RKO (cell line): Measurements from ENCODE around the gene TMEM47.

ENCODE experiments used
- DNase-seq: peaks from one replicate; pipeline ENCODE4 v3.0.0-alpha.2; 2016; ENCODE audit warnings: low spot score

TMEM47 gene

DNA sequence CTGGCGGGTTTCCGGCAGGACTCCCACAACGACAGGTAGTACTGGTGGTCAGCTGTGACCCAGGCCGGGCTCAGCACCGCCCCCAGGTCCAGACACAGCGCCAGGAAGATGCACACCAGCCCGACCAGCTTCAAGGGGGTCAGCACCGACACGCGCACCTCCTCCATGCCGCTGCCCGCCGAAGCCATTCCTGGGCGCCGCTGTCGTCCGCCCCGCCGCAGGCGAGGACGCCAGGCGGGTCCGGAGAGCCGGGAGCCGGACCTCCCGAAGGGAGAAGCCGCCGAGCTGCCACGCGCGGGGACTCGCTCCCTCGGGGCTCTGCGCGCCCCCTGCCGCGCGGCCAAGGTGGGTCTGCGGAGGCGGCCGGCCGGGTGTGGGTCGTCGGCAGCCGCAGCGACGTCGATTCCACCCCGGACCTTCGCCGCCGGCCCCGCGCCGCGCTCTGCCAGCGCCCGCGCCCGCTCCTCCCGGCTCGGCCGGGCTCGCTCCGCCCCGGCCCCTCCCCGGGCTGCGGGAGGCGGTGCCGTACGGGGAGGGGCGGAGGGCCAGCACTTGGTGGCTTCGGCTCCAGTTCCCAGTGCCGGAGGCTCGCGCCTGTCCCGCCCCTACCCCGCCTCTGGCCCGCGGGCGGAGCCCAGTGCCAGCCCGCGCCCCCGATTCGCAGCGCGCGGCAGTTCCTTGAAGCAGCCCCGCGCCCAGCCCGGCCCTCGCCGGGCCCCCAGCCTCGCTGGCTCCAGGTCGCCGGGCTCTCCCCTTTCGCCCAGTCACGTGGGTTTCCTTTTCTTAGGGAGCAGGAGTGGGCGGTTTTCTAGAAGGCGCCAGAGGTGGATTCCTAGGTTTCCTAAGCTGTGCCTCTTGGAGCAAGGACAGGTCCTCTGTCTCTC lies at the start of gene TMEM47:
Gene TMEM47, minus strand, starts transcription at position 444 of the 884 bp plus-strand sequence. Its CDS starts 256 bp downstream, at position 188.
- no peak for DNase-seq

DNA sequence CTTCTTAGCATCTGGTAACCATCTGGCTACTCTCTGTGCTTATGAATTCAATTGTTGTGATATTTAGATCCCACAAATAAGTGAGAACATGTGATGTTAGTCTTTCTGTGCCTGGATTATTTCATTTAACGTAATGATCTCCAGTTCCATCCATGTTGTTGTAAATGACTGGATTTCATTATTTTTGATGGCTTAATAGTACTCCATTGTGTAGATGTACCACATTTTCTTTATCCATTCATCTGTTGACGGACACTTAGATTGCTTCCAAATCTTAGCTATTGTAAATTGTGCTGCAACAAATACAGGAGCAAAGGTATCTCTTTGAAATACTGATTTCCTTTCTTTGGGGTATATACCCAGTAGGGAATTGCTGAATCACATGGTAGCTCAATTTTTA lies 30.0 kb upstream of the TMEM47 start:
- DNase-seq = no peak

DNA sequence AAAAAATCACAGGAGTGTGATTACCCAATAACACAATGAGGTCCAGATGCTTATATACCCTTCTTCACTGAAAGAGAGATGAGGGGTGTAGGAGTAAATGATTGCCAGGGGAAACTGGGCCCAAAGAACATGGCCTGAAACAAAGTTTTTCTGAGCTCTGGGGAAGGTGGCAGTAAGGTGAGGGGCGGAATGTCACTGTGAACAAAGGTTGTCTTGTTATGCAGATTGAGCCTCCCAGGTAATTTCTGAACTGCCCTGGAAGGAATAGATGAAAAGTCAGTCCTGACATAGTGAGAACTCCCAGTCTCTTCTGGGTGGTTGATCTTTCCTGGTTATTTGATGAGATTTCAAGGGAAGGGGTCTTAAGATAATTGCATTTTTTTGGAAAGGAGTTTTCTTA lies 2.5 kb upstream of the TMEM47 start:
- DNase-seq = no peak

DNA sequence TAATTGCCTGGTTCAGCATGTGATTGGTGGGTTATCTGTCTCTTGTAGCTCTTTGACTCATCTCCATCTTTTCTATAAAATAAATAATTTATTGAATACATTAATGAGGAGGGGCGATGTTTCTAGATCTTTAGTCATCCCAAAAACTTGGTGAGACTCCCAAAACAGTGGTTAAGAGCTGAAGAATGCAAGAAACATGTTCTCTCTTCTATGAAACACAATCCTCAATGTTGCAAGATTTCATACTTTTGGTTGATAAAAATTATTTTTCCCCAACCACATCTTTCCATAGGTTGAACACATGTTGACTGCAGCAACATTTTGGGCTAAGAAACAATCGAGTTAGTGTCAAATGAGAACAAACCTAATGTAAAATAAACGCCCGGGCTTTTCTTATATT lies 1.2 kb upstream of the TMEM47 start:
- DNase-seq = no peak

DNA sequence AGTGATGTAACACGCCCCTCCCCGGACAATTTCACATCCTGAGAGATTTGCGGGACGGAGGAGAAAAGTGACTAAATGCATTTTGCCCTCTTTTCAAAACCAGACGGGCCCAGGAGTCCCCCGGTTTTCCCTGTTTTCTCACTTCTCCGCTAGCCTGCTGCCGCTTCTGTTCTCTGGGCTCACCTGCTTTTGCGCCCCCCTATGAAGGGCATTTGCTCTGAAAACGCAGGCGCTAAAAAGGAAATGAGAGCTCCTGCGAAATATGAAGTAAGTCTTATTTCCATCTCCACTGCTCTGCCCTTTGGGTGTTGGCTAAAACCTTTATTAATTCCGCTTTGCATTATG lies 613 bp upstream of the TMEM47 start:
- DNase-seq = no peak

DNA sequence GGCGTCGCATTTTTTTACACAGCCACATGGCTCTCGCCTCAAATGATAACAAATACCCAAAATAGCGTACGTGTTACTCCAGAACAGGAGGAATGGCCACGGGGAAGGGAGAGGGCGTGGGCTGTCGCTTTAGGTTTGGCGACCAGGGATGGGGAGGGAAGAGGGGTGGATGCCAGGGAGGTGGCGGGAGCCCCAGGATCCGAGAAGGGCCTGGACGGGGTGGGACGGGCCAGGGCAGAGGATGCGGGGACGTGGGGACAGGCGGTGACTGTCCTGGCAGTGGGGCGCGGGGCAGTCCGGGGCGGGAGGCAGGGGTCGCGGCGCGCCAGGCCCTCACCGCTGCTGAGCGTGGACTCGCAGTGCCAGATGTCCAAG lies 631 bp downstream of the TMEM47 start:
- DNase-seq = no peak

DNA sequence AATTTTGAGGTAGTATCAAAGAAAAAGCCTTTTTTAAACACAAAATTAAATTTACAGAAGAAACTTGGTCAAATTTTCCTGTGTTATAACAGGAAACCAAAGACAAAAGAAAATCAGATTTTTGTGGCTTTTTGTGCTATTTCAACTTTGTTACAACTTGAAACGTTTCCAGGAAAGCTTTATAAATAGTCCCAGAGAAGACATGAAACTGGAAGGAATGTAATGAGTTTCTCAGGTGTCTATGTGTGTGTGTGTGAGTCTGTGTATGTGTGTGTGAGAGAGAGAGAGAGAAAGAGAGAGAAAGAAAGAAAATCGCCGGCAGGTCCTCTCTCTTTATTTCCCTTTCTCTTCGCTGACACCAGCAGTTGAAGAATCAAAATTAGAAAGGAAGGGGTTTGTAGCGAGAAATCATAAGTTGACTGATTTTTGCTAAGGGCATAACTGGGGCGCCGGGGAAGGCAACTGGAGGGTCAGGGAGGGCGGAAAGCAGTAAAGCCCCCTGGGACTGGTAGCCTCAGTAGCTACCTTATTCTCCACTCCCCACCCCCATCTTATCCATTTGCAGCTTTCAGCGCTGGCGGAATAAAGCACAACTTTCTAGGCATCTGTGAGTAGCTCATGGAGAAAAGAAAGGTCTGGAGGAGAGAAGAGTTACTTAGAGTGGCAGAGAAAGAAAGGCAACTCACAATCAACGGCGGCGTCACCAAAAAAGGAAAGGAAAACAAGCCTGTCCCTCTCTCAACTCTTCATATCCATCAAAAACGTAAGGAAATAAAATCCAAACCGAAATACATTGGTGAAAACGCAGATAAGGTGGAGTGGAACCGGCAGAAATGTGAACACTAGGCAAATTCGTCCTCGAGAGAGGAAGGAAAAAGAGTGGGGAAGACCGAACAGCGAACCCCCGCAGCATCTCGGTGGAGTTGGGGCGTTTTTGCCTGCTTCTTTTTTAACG lies 1.3 kb downstream of the TMEM47 start:
- DNase-seq = no peak

DNA sequence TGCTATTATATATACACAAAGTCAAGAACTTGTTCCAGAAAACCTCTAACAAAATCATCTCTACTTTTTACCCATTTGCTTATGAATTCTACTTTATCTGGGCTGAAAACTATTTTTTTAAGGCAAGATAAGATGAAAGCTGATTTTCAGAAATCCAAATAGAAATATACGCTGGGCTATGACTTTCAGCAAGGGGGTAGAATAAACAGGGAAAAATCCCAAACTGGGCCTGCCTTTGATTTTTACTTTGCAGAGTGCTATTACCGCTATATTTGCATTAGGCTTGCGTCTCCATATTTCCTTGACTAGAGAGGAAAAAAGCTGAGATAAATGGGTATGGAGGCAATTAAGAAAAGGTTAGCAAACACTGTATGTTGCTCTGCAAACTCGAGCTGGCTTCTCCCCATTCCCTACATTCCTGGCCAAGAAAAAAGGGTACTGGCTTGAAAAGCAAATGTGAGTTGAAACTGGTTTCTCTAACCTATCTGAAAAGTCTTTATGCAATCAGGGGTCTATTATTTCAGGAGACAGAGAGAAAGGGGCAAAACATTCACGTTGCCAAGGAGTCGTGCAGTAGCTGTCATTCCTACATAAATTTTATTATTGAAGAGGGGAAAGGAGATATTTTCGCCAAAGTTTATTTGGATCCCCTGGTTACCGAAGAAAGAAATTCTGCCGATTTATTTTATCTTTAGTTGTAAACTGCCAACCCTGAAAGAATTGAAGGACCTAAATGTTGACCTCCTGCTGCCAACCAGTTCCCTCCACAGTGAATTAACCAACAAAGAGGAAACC lies 2.2 kb downstream of the TMEM47 start:
- no peak for DNase-seq

DNA sequence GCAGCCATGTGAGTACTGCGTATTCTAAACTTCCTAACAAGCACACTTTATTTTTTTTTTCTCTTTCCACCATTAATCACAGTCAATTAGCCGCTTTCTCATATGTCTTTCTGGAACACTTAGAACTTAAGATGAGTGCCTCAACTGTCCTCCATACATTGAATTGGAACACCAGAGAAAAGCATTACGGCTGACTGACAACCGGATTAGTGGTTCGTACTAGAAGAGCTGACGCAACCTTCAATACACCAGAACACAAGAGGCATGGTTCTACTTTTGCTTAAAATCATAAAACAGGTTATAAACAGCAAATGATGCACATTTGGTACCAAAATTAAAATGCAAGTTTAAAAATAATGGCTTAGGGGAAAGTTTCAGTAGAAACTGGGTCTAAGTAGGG lies 3.3 kb downstream of the TMEM47 start:
- no peak for DNase-seq

DNA sequence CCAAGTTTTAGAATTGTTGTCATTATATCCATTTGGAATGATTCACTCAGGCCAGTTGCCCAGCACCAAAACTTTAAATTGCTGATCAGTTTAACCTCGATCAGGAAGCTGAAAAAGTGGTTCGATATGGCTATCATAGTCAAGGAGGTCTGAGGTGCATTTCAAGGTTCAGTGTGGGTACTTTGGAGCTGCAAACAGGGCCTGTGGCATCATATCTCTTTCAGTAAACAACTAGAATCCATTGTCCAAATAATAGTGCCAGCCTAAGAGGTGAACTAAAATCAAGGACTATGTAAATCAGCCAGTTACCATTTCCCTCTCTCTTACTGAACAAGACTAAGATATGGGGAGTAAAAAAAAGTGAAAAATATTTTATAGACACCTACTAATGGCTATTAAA lies 14.2 kb downstream of the TMEM47 start:
- no peak for DNase-seq

DNA sequence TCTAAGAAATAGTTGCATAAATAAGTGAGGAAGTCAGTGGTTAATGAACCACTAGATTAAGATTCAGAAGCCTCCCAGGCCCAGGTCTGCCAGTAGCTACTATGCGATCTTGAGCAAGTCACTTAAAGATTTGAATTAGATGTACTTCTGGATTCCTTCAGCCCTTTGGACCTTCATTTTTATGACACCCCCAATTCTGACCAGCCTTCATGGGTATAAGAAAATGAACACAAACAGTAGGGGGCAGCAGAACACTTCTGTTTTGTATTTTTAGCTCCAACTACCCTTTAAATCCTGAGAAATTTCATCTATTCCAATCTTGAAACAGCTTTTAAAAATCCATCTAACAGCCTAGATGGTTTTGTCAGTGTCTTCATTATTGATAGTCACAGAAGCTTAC lies 19.0 kb downstream of the TMEM47 start:
- peak; percentile 56 for DNase-seq

DNA sequence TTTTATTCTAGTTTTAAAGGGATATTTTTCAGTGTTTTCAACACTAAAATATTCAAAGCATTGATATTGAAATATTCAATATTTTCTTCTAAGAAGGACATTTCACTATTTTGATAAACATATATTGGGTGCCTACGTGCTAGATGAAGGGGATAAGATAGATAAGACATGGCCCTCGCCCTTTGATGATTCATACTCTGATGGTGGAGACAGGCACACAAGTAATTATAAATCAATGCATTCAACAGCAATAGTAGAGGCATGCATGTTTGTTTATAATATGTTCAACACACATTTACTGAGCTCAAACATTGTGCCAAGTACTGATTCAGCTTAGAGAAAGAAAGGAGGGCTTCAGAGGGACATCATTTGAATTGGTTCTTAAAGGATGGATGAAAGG lies 22.7 kb downstream of the TMEM47 start:
- no peak for DNase-seq

DNA sequence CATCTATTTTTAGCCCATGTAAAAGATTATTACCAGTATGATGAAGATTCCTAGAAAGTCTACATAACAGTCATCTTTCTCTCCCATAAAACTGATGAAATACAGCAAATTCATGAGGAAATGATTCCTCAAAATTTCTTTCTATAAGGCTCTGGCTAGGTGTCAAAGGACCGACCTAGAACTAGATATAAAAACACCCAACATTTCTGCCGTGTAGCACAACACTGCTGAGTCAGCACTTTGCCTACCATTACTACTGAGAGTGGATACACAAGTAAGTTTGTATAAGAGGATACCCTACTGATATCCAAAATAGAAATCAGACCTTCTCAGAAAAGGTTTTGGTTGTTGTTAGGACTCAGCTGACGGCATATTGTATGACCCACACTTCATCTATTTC lies 24.7 kb downstream of the TMEM47 start:
- DNase-seq = no peak

DNA sequence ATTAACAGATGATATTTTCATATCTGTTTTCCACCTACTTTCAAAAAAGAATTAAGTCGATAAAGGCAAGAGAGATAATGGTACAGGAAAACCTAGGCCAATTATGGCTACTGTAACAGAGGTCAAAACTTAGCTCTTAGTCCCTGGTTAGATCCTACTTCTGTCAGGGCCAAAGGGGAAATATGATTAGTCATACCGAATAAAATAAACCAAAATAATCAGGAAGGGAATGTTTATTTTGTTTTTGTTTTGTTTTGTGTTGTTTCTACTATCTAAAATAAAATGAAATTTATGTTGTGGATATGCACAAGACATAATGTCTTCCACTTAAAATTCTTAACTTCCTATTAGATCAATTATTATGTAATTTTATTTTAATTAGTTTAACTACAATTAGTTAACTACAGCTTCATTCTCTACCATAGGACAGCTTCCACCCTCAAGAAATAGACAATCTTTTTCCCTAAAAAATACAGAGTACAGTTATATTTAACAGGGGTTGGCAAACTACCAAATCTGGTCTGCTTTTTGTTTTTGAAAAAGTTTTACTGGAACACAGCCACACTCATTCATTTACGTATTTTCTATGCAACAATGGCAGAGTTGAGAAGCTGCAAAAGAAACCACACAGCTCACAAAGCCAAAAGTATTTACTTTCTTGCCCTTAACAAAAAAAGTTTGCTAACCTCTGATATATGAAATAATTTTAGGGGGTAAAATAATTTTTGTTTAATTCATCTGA lies 25.4 kb downstream of the TMEM47 start:
- DNase-seq = no peak

DNA sequence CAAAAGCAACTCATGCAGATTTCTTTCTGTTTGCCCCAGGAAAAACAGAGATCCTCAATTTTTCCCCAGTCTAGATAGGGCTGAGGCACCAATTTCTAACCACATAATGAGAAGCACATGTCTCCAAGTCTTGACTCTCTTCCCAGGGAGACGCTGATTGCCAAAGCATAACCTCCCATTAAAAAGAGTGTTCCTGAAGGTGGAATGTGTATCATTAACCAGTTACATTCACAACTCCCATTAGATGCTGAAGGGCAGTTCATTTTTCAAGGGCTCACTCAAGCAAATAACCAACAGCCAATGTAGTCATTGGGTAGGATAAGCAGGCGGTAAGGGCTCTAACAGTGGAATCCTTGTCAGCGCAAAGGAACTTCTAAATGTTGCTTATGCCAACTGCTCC lies 27.5 kb downstream of the TMEM47 start:
- DNase-seq = no peak

DNA sequence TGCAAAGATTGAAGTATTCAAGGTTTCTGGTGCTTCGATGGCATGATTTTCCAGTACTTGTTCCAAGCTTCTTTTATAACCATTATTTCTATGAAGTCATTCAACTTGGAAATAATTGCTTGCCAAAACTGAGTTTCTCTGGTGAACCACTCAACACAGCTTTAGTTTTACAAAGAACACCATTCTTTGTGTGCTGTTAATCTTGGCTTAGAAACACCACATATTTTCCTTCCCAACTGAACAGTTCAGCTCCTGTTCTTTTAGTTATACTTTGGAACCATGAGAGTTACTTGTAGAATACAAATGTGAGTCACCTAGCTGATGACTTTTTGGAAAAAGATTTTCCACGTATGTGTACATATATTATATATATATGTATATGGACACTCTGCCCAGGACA lies 32.7 kb downstream of the TMEM47 start:
- no peak for DNase-seq

DNA sequence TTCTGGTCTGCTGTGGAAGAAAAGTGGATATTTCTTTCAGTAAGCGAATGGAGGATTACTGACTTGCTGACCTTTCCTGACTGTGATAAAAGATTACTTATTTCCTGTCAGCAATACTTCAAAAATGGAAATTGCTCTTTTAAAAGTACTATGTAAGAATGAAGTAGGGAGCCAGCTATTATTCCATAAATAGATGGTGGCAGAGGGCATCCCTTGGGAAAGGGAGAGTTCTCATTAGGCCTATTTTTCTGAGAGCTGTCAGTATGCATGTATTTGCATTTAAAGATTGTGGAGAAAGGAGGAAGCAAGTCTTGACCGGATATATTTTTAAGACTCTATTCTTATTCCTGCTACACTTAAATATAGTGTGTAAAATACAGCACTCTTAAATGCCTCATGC lies 37.2 kb downstream of the TMEM47 start:
- DNase-seq = no peak

DNA sequence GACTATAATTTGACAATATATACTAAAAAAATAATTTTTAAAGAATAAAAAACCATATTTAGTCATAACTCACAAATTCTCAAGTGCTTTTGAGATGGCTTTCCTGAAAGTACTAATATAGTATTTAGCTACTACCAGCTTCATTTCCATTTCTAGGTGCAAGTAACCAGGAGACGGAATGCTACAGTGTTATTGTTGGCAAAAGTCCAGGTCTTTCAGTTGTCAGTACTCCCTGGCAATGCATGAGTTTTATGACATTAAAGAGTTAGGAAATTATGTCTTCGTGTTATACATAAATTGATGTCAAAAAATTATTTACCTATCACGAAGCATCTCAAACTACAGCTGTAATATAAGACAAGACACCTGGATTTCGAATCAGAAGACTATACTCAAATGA lies 45.0 kb downstream of the TMEM47 start:
- no peak for DNase-seq

DNA sequence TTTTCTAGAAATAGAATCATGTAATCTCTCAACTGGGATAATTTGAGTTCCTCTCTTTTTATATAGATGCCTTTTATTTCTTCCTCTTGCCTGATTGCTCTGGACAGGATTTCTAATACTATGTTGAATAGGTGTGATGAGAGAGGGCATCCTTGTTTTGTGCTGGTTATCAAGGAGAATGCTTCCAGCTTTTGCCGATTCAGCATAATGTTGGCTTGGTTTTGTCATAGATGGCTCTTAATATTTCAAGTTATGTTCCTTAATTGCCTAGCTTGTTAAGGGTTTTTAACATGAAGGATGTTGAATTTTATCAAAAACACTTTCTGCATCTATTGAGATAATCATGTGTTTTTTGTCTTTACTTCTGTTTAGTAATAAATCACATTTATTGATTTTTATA lies 58.7 kb downstream of the TMEM47 start:
- no peak for DNase-seq

DNA sequence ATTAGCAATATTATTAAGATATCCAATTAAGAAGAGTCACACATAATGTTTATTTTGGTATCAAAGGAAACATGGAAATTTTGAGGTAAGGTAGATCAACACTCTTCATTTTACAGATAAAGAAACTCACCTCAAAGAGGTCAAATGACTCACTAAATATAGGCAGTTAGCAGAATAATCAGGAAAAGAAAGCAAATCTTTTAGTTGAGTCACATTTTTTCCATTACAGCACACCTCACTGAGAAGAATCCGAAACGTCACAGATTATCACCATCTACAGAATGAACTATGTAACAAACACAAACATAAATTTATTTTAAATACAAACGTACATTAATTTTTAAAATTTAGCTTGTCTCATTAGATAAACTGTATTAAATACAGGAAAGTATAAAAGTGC lies 70.1 kb downstream of the TMEM47 start:
- DNase-seq = no peak

DNA sequence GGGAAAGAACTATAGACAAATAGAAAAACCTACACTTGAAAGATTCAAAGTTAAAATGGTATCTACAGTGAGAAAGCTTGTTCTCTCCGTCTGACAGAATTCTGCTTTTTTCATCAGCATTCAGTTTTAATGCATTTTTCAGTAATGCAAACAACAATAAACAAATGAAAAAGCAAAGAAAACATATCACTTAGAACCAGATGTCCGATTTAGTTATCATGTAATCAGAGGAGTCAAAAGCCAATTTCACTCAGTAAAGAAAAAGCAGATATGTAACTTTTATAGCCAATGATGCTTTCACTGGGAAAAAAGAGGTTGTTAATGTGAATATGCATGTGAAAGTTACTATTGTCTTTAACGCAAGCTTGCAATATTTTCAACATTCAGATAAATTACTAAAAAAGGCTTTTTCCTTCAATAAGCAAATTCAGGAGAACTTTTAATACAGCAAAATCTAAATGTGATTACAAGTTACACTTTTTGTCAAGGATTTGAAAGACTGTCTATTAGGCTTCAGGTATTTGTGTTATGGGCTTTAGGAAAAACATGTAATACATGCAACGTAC lies 70.7 kb downstream of the TMEM47 start:
- DNase-seq = no peak
